Measurements from ENCODE around the gene THSD7B. TPM values are rescaled to one million over a fixed set of nuclear protein-coding genes. Genes with fewer than 3 reads are reported as not detected.
A peak's percentile ranks its signal among the peaks of the same experiment; 100 is the strongest.

The THSD7B gene
- total and polyA plus RNA-seq, 10 of the 15 experiments (the other 5 are each of a cell fraction or from before 2014, with no cell fraction given) = 0.03 to 0.56 (median 0.28) TPM

DNA sequence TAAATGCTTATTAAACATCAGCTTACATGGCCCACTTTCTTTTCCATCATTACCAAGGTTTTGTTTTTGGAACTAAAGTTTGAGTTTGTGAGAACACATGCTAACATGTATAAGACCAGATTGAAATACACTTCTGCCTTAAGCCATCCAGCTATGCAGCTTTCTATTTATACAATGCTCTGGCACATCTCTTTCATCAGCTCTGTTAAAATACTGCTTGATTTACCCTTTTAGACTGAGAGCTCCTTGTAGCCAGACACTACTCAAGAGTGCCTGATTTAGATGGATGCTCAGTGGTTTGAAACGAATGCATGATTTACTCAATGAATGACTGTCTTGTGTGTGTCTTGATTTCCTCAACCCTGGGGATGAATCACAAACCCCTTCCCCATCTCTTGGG lies 392.5 kb downstream of the THSD7B start (continued):
- TF ChIP-seq, protein P1, sequence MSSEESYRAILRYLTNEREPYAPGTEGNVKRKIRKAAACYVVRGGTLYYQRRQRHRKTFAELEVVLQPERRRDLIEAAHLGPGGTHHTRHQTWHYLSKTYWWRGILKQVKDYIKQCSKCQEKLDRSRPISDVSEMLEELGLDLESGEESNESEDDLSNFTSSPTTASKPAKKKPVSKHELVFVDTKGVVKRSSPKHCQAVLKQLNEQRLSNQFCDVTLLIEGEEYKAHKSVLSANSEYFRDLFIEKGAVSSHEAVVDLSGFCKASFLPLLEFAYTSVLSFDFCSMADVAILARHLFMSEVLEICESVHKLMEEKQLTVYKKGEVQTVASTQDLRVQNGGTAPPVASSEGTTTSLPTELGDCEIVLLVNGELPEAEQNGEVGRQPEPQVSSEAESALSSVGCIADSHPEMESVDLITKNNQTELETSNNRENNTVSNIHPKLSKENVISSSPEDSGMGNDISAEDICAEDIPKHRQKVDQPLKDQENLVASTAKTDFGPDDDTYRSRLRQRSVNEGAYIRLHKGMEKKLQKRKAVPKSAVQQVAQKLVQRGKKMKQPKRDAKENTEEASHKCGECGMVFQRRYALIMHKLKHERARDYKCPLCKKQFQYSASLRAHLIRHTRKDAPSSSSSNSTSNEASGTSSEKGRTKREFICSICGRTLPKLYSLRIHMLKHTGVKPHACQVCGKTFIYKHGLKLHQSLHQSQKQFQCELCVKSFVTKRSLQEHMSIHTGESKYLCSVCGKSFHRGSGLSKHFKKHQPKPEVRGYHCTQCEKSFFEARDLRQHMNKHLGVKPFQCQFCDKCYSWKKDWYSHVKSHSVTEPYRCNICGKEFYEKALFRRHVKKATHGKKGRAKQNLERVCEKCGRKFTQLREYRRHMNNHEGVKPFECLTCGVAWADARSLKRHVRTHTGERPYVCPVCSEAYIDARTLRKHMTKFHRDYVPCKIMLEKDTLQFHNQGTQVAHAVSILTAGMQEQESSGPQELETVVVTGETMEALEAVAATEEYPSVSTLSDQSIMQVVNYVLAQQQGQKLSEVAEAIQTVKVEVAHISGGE (CRISPR knock-in tag; IDR thresholded peaks at IDR 0.05) = no peak
- no peak for TF ChIP-seq ATF7 (IDR thresholded peaks at IDR 0.05; ENCODE audit: low read depth)

DNA sequence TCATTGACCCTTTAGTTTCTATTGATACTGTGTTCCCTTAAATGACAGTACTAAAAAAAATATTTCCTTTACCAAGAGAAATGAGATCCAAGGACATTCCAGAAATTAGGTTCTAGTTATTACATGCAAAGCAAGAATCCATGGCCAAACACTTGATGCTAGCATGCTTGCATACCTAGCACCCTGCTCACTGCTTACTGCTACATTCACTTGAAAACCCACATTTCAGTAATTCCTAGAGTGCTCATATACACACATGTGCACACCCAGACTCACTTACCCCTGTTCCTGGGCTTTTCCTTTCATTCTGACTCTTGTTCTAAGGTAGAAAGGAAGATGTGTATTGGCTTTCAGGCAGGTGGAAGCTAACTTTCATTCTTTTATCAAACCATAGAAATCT lies 395.9 kb downstream of the THSD7B start:
- no TSS peak for BruUV-seq (replicated peaks)
- no peaks in the 10 kb centered on the region for H3K79me2 ChIP-seq (ENCODE audit: control insufficient read depth, insufficient read depth, low read length)
- no peak overlapping the region for H2AFZ ChIP-seq (ENCODE audit: control insufficient read depth, low read depth, low read length)
- no peak overlapping the region for H3K4me2 ChIP-seq (ENCODE audit: control insufficient read depth, insufficient read depth)
- intact Hi-C loops (cut with micrococcal nuclease; ENCODE audit: unreplicated experiment) (no loop called here), in situ Hi-C loops (cut with MboI) (no loop called here)
- no peaks in the 10 kb centered on the region for H4K20me1 ChIP-seq (ENCODE audit: control insufficient read depth, insufficient read depth)
- H3K36me3 ChIP-seq (ENCODE audit: control insufficient read depth in 2 of 2, insufficient read depth in 2 of 2, low read length in 1 of 2) = no peaks in the 10 kb centered on the region
- TF ChIP-seq, protein P2, sequence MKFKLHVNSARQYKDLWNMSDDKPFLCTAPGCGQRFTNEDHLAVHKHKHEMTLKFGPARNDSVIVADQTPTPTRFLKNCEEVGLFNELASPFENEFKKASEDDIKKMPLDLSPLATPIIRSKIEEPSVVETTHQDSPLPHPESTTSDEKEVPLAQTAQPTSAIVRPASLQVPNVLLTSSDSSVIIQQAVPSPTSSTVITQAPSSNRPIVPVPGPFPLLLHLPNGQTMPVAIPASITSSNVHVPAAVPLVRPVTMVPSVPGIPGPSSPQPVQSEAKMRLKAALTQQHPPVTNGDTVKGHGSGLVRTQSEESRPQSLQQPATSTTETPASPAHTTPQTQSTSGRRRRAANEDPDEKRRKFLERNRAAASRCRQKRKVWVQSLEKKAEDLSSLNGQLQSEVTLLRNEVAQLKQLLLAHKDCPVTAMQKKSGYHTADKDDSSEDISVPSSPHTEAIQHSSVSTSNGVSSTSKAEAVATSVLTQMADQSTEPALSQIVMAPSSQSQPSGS (IDR thresholded peaks at IDR 0.05; ENCODE audit: low read length) = no peak
- no peak for TF ChIP-seq GABPA (IDR thresholded peaks at IDR 0.05; ENCODE audit: low read depth)
- no peak for TF ChIP-seq POLR2A (IDR thresholded peaks at IDR 0.05; ENCODE audit: low read depth, low read length)
- TF ChIP-seq TCF3 (IDR thresholded peaks at IDR 0.05; ENCODE audit: borderline replicate concordance, insufficient read depth, low read depth, low read length) = no peak
- TF ChIP-seq, protein P3, sequence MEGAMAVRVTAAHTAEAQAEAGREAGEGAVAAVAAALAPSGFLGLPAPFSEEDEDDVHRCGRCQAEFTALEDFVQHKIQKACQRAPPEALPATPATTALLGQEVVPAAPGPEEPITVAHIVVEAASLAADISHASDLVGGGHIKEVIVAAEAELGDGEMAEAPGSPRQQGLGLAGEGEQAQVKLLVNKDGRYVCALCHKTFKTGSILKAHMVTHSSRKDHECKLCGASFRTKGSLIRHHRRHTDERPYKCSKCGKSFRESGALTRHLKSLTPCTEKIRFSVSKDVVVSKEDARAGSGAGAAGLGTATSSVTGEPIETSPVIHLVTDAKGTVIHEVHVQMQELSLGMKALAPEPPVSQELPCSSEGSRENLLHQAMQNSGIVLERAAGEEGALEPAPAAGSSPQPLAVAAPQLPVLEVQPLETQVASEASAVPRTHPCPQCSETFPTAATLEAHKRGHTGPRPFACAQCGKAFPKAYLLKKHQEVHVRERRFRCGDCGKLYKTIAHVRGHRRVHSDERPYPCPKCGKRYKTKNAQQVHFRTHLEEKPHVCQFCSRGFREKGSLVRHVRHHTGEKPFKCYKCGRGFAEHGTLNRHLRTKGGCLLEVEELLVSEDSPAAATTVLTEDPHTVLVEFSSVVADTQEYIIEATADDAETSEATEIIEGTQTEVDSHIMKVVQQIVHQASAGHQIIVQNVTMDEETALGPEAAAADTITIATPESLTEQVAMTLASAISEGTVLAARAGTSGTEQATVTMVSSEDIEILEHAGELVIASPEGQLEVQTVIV (IDR thresholded peaks at IDR 0.05; ENCODE audit: borderline replicate concordance, partially characterized antibody) = no peak
- TF ChIP-seq MEF2A (IDR thresholded peaks at IDR 0.05; ENCODE audit: insufficient read depth, low read depth, low read length) = no peak
- TF ChIP-seq, protein P4, sequence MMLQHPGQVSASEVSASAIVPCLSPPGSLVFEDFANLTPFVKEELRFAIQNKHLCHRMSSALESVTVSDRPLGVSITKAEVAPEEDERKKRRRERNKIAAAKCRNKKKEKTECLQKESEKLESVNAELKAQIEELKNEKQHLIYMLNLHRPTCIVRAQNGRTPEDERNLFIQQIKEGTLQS (IDR thresholded peaks at IDR 0.05; ENCODE audit: borderline replicate concordance, extremely low read depth, low read depth, low read length) = no peak
- TF ChIP-seq, protein P5, sequence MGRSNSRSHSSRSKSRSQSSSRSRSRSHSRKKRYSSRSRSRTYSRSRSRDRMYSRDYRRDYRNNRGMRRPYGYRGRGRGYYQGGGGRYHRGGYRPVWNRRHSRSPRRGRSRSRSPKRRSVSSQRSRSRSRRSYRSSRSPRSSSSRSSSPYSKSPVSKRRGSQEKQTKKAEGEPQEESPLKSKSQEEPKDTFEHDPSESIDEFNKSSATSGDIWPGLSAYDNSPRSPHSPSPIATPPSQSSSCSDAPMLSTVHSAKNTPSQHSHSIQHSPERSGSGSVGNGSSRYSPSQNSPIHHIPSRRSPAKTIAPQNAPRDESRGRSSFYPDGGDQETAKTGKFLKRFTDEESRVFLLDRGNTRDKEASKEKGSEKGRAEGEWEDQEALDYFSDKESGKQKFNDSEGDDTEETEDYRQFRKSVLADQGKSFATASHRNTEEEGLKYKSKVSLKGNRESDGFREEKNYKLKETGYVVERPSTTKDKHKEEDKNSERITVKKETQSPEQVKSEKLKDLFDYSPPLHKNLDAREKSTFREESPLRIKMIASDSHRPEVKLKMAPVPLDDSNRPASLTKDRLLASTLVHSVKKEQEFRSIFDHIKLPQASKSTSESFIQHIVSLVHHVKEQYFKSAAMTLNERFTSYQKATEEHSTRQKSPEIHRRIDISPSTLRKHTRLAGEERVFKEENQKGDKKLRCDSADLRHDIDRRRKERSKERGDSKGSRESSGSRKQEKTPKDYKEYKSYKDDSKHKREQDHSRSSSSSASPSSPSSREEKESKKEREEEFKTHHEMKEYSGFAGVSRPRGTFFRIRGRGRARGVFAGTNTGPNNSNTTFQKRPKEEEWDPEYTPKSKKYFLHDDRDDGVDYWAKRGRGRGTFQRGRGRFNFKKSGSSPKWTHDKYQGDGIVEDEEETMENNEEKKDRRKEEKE (IDR thresholded peaks at IDR 0.05) = no peak
- no peak for TF ChIP-seq SMC3 (IDR thresholded peaks at IDR 0.05; ENCODE audit: borderline replicate concordance, low read length)
- TF ChIP-seq TAF1 (IDR thresholded peaks at IDR 0.05; ENCODE audit: borderline replicate concordance, low read depth, low read length) = no peak
- FAIRE-seq (no peak), ATAC-seq (peak; percentile 51; the same call in 1 of the 3 replicates), DNase-seq (ENCODE audit: low read depth, low spot score) (no peak)
- no peaks in the 10 kb centered on the region for H3K9me3 ChIP-seq (replicated peaks; ENCODE audit: control insufficient read depth, insufficient read depth, low read length)
- no peak overlapping the region for H3K4me3 ChIP-seq
- no peak overlapping the region for H3K27ac ChIP-seq (ENCODE audit: control insufficient read depth, insufficient read depth)
- POLR2A ChIA-PET = no interaction called here
- no peaks in the 10 kb centered on the region for H3K4me1 ChIP-seq (ENCODE audit: control insufficient read depth, insufficient read depth, low read length)
- SMC1A ChIA-PET (ENCODE audit: uncharacterized antibody, unreplicated experiment) = no interaction called here
- RAD21 ChIA-PET (ENCODE audit: unreplicated experiment) = no interaction called here
- no peaks in the 10 kb centered on the region for H3K27me3 ChIP-seq (replicated peaks in 1 of 2; ENCODE audit: control insufficient read depth in 2 of 2, insufficient read depth in 2 of 2, low read length in 1 of 2)
- H3K9ac ChIP-seq (ENCODE audit: control insufficient read depth, insufficient read depth, low read length) = no peak overlapping the region
- CTCF ChIA-PET = no interaction called here
